A549 (cell line): Measurements from ENCODE around the gene IRF3. TPM values are rescaled to one million over a fixed set of nuclear protein-coding genes. Genes with fewer than 3 reads are reported as not detected.

Experiments
- ATAC-seq, 2 experiments: fragments of 200-7000 bp in 1 of 2; fragments of >200 bp in 1 of 2; cut with Nextera tagmentation in 1 of 2; cut with Tn5 transposase in 1 of 2; 3 replicates each; pipeline versions ENCODE4 v1.8.0 to v1.9.1; 2018 to 2020; ENCODE audit warnings: mild to moderate bottlenecking in 1 of 2, moderate library complexity in 1 of 2
- CTCF ChIA-PET: fragments of 300-600 bp; sonication (Branson Sonifier 250); formaldehyde crosslinking; extraction: SDS; loops from one replicate; lab custom pipeline; 2021; ENCODE audit warnings: antibody characterized with exemption, inconsistent platforms; lab: Yijun Ruan, JAX
- POLR2A ChIA-PET: fragments of 350-600 bp; formaldehyde crosslinking; extraction: SDS; loops from one replicate; lab custom pipeline; 2021; ENCODE audit warnings: antibody characterized with exemption, inconsistent platforms; lab: Yijun Ruan, JAX
- DNase-seq, 2 experiments: peaks; one replicate each; pipeline versions ENCODE4 v3.0.0 to v3.0.0-alpha.2; 2011 to 2016; ENCODE audit warnings: low read depth in 1 of 2, low spot score in 1 of 2
- FAIRE-seq: peaks from 2 replicates; lab custom pipeline; 2011; peaks lifted over from hg19 to GRCh38; lab: Jason Lieb, UNC
- H3K27ac ChIP-seq, 2 experiments: fragments of >200 bp; sonication (Bioruptor Twin); formaldehyde crosslinking; 3 replicates each; pipeline ENCODE4 v1.5.1; 2016 to 2017
- H3K4me1 ChIP-seq: fragments of >200 bp; sonication (Bioruptor Twin); formaldehyde crosslinking; 3 replicates; pipeline ENCODE4 v1.6.1; 2016
- H3K4me2 ChIP-seq: fragments of >200 bp; sonication (Bioruptor Twin); formaldehyde crosslinking; 3 replicates; pipeline ENCODE4 v1.6.1; 2016
- H3K4me3 ChIP-seq: fragments of >200 bp; sonication (Bioruptor Twin); formaldehyde crosslinking; 3 replicates; pipeline ENCODE4 v1.5.1; 2016
- H3K9me3 ChIP-seq: fragments of >200 bp; sonication (Bioruptor Twin); formaldehyde crosslinking; 3 replicates; pipeline ENCODE4 v1.6.1; 2016
- CBX2 ChIP-seq: fragments of 200-600 bp; sonication (generic); IDR thresholded peaks from 2 replicates; pipeline ENCODE4 v1.6.1; 2016; ENCODE audit warnings: low read depth, mild to moderate bottlenecking, borderline replicate concordance
- CHD4 ChIP-seq: fragments of 200-600 bp; sonication (generic); IDR thresholded peaks from 2 replicates; pipeline ENCODE4 v1.6.1; 2016; ENCODE audit warnings: antibody characterized with exemption, mild to moderate bottlenecking, borderline replicate concordance
- EHMT2 ChIP-seq: fragments of 200-600 bp; sonication (generic); IDR thresholded peaks from 2 replicates; pipeline ENCODE4 v1.6.1; 2016; ENCODE audit warnings: antibody characterized with exemption, low read depth, mild to moderate bottlenecking, moderate library complexity
- EP300 ChIP-seq, 2 experiments: fragments of >200 bp; sonication (Bioruptor Twin); formaldehyde crosslinking; IDR thresholded peaks; 2 replicates in 1 of 2; 3 replicates in 1 of 2; pipeline ENCODE4 v1.6.1; 2016 to 2017
- FOSB ChIP-seq: fragments of 250-450 bp; sonication (Bioruptor Pico); IDR thresholded peaks from 2 replicates; pipeline ENCODE4 v1.5.0; 2020; ENCODE audit warnings: mild to moderate bottlenecking, moderate library complexity
- FOSL2 ChIP-seq, 2 experiments: fragments of 450-650 bp in 1 of 2; fragments of >200 bp in 1 of 2; sonication (Bioruptor Twin) in 1 of 2; formaldehyde crosslinking; IDR thresholded peaks; 2 replicates each; pipeline versions ENCODE4 v1.5.0 to v1.6.1; 2016 to 2020; ENCODE audit warnings: mild to moderate bottlenecking in 1 of 2, moderate library complexity in 1 of 2
- HEYL ChIP-seq: fragments of 250-450 bp; sonication (Bioruptor Pico); IDR thresholded peaks from 2 replicates; pipeline ENCODE4 v1.8.0; 2021; ENCODE audit warnings: mild to moderate bottlenecking, moderate library complexity
- HOXB13 ChIP-seq: fragments of 250-450 bp; sonication (Bioruptor Pico); IDR thresholded peaks from 2 replicates; pipeline ENCODE4 v1.5.0; 2020; ENCODE audit warnings: low read depth, mild to moderate bottlenecking, moderate library complexity
- PHF8 ChIP-seq: fragments of 200-600 bp; sonication (generic); IDR thresholded peaks from 2 replicates; pipeline ENCODE4 v1.6.1; 2016; ENCODE audit warnings: low read depth, mild to moderate bottlenecking, antibody characterized with exemption, moderate library complexity, borderline replicate concordance
- RAD21 ChIP-seq, 2 experiments: fragments of >200 bp in 1 of 2; sonication (Bioruptor Twin) in 1 of 2; formaldehyde crosslinking in 1 of 2; IDR thresholded peaks in 1 of 2; conservative IDR thresholded peaks in 1 of 2; 2 replicates in 1 of 2; 3 replicates in 1 of 2; pipeline ENCODE4 v1.6.1; 2012 to 2018; ENCODE audit warnings: inconsistent platforms in 1 of 2
- RARB ChIP-seq: fragments of 250-450 bp; sonication (Bioruptor Pico); IDR thresholded peaks from 2 replicates; pipeline ENCODE4 v1.8.0; 2021; ENCODE audit warnings: mild to moderate bottlenecking, moderate library complexity
- WGBS: methylation state at CpG from one replicate; pipeline ENCODE4 v1.1.6; 2017; ENCODE audit errors: missing lambda C conversion rate; 5-methylcytosine and 5-hydroxymethylcytosine counted together
- polyA plus RNA-seq, 4 experiments: library from polyadenylated mRNA; depleted of rRNA in 3 of 4; stranded (reverse); fragments of >200 nt; fragmentation: RNase III in 1 of 4; extraction: RNeasy Plus Mini Kit Qiagen cat#74134 plus additional on column Dnase treatment in 1 of 4; gene quantifications; 2 replicates in 3 of 4; 3 replicates in 1 of 4; pipeline ENCODE4 v1.2.3, GENCODE V29; 2011 to 2017
- TF ChIP-seq, protein P1 (sequence below): IDR thresholded peaks from 2 replicates; pipeline ENCODE4 v1.6.1; 2012

IRF3 gene
- polyA plus RNA-seq, 2 of the 4 experiments (the other 2 are of a cell fraction), result 54.0 to 103 TPM

DNA sequence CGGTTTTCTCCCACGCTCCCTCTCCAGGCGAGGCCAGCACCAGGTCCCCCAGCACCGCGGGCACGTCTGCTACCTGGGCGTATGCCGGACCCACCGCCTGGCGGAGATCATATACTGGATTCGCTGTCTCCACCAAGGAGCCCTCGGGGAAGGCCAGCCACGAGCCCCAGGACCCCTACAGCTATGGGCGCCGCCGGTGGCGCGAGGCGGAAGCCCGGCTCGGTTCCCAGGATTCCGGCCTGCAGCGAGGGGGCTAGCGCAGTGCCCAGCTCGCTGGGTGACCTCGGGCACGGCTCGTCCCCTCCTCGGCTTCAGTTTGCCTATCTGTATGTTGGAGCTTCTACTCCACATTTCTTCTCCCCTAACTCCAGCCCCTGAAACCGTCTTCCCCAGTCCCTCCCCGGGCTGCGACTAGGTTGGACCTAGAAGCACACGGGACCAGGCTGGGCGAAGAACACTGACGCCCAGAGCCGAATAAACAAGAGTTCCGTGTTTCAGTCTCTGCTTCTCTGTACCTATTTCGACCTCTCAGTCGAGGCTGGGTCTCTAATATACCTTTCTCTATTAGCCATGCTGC lies 24.5 kb upstream of the IRF3 start:
- no peak overlapping the region for H3K4me2 ChIP-seq
- DNase-seq (no peak), ATAC-seq (peak in 1 of 2 experiments; percentile 0; a peak in 2 of 6 replicates), FAIRE-seq (no peak)
- 94% methylated on average over 39 of the region's 39 CpGs for WGBS
- CTCF ChIA-PET, result interaction anchor here (0.6 to 3.4 kb wide), 6 partner anchors 9 to 18 kb away, joined by 3 to 11 read pairs (median 4); no protein-coding TSS in a partner anchor
- TF ChIP-seq CHD4 (no peak), EP300 (IDR thresholded peaks at IDR 0.05) (0 out of 5 replicates have a peak, but pooled peaks of 1 of the 2 experiments have one; percentile 16)
- TF ChIP-seq, all 56 proteins: peak for 1
- 0 out of 3 replicates have a peak, but pooled peaks cover 9% of the 10 kb centered on the region for H3K4me1 ChIP-seq
- H3K4me3 ChIP-seq, result no peak overlapping the region
- H3K27ac ChIP-seq, result no peak overlapping the region
- H3K9me3 ChIP-seq, result no peaks in the 10 kb centered on the region
- POLR2A ChIA-PET, result interaction anchor here (0.8 kb wide), 1 partner anchor 14 kb away, joined by 3 read pairs; no protein-coding TSS in a partner anchor

DNA sequence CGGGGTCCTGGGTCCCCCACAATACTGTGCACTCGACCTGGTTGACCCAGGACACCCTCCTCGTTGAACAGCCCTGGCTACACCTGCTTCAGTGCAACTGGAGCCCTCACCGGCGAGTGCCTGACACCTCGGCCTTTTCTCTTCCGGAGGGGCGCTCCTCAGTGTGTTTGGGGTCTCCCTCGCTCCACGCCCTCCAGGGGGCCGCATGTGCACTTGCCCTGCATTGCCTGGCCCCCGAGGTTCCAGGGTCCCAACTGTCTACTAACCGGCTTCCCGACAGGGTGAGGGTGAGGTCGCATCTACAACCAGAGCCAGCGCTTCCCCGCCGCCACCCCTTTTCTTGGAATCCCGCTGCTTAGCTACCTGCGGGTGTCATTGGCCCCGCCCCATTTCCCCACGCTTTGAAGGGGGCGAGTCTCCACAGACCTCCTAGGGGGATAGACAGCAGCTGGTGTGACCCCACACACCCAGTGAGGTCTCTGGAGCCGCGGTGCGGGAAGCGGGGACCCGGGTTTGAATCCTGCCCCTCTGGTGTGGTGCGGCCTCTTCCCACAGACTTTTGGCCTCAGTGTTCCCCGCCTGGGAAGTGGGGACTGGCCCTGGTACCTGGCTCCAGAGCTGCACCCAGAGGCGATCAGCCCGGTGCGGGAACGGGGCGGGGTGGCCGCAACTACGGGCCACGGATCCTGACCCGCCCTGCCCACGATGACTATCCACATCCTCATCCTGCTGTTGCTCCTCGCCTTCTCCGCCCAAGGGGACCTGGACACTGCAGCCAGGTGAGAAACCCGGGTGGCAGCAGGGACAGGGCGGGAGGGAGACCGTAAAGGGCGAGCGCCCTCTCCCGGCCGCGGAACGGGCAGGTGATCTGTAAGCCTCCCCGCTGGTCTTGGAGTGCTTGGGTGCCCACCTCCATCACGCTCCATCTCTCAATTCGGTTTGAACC lies 23.7 kb upstream of the IRF3 start, which contains the start of gene ADM5:
Gene ADM5, plus strand, starts transcription at position 462 of the 946 bp plus-strand sequence. Its CDS starts 244 bp downstream, at position 706.
- FAIRE-seq, result no peak
- no peak for DNase-seq
- H3K4me2 ChIP-seq, result no peak within 1 kb of the TSS
- no peaks in the 10 kb centered on the region for H3K9me3 ChIP-seq
- peak; percentile 0 to 1; a peak in 3 of 6 replicates for ATAC-seq
- H3K4me3 ChIP-seq, result no peak within 1 kb of the TSS
- CTCF ChIA-PET, result interaction anchor here (0.6 to 2.1 kb wide), 6 partner anchors 9 to 17 kb away, joined by 3 to 11 read pairs (median 4); no protein-coding TSS in a partner anchor
- 92% methylated on average over 47 of the region's 54 CpGs for WGBS
- TF ChIP-seq HEYL (CRISPR knock-in tag), result no peak
- TF ChIP-seq RAD21 (conservative IDR thresholded peaks at IDR 0.05 in 1 of 2, IDR thresholded peaks at IDR 0.05 in 1 of 2), result no peak
- TF ChIP-seq HOXB13 (CRISPR knock-in tag), result no peak
- no peak for TF ChIP-seq FOSL2 (IDR thresholded peaks at IDR 0.05)
- no peak for TF ChIP-seq FOSL2 (CRISPR knock-in tag; IDR thresholded peaks at IDR 0.05)
- TF ChIP-seq CBX2, result no peak
- H3K27ac ChIP-seq, result no peak within 1 kb of the TSS
- POLR2A ChIA-PET, result interaction anchor here (0.8 kb wide), 1 partner anchor 13 kb away, joined by 3 read pairs; no protein-coding TSS in a partner anchor
- H3K4me1 ChIP-seq, result peaks cover 9% of the 10 kb centered on the region; the same call in 1 of the 3 replicates

DNA sequence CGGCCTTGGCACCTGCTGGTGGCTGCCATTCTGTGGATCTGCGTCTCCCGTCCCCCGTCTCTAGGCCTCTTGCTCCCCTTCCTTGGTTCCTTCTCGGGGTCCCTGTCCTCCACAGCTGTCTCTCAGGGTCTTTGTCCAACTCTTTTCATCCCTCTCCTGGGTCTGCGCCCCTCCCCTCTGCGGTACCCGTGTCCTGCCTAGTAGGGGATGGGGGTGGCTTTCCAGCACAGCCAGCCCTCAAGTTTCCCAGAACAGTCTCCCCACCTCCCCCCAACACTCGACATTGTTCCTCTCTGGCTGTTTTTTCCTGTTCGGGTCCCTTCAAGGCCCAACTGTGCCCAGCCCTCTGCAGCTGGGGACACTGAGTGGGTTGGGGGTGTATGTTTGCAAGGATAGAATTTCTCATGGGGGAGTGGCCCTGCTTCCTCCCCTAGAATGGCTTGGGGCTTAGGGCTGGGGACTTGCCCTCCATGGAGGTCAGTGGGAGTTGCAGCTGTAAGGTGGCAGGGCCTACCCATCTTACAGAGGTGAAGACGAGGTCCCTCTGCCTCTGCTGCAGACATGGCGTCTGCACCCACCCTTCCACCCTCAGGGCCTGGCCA lies 23.0 kb upstream of the IRF3 start:
- FAIRE-seq, result no peak
- ChIA-PET POLR2A (no interaction called here), CTCF (interaction anchor here (0.8 to 5.5 kb wide), 9 partner anchors 8 to 122 kb away, joined by 3 to 42 read pairs (median 5); no protein-coding TSS in a partner anchor)

DNA sequence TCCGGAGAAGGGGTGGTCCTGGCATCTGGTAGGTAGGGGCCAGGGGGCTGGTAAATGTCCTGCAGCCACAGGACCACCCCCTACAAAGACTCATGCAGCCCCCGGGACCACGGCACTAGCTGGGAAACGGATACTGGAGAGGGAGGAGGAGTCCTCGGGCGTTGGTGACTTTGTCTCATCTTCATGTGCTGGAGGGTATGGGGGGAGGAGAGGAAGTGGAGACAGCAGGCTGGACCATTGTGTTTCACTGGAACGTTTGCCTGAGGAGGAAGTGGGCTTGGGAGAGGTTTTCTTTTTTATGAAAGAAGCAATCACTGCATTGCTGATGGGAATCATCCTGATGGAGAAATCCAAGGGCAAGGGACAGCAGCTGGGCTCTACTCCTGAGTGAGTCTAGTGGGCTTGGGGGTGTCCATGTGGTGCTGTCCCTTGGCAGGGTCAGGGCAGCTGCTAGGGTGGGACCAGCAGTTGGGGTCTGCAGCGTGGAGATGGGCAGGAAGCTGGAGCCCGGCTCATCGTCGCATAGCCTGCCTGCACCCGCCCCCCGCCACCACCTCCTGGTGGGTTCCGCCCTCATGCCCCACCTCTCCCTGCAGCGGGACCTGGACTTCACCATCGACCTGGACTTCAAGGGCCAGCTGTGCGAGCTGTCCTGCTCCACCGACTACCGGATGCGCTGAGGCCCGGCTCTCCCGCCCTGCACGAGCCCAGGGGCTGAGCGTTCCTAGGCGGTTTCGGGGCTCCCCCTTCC lies 22.1 kb upstream of the IRF3 start:
- no peak overlapping the region for H3K4me3 ChIP-seq
- TF ChIP-seq EHMT2 (no peak), RARB (no peak), FOSB (0 out of 2 replicates have a peak, but pooled peaks have one; percentile 60)
- TF ChIP-seq, all 56 proteins: peak for 1
- peaks cover 9% of the 10 kb centered on the region; the same call in 1 of the 3 replicates for H3K4me1 ChIP-seq
- CTCF ChIA-PET, result interaction anchor here (0.9 to 5.5 kb wide), 7 partner anchors 9 to 123 kb away, joined by 3 to 42 read pairs (median 4); no protein-coding TSS in a partner anchor
- no peak for ATAC-seq
- H3K4me2 ChIP-seq, result no peak overlapping the region
- DNase-seq, result no peak
- WGBS, result 83% methylated on average over 26 of the region's 26 CpGs
- no peak for FAIRE-seq
- no peaks in the 10 kb centered on the region for H3K9me3 ChIP-seq
- POLR2A ChIA-PET, result interaction anchor here (0.6 kb wide), 1 partner anchor 172 kb away, joined by 4 read pairs; no protein-coding TSS in a partner anchor
- no peak overlapping the region for H3K27ac ChIP-seq

More for the DNA sequence above, 23.0 kb upstream of the IRF3 start:
- peaks cover 9% of the 10 kb centered on the region; the same call in 1 of the 3 replicates for H3K4me1 ChIP-seq
- H3K27ac ChIP-seq, result no peak overlapping the region
- H3K4me2 ChIP-seq, result no peak overlapping the region
- WGBS, result 91% methylated on average over 12 of the region's 12 CpGs
- TF ChIP-seq, protein P1, sequence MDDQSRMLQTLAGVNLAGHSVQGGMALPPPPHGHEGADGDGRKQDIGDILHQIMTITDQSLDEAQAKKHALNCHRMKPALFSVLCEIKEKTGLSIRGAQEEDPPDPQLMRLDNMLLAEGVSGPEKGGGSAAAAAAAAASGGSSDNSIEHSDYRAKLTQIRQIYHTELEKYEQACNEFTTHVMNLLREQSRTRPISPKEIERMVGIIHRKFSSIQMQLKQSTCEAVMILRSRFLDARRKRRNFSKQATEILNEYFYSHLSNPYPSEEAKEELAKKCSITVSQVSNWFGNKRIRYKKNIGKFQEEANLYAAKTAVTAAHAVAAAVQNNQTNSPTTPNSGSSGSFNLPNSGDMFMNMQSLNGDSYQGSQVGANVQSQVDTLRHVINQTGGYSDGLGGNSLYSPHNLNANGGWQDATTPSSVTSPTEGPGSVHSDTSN, result 0 out of 2 replicates have a peak, but pooled peaks have one; percentile 2
- TF ChIP-seq PHF8, result no peak
- TF ChIP-seq, all 56 proteins: peak for 1
- ATAC-seq (no peak), DNase-seq (no peak)
- Histone ChIP-seq H3K4me3 (no peak overlapping the region), H3K9me3 (no peaks in the 10 kb centered on the region)
